OCI-LY1 (cell line): Measurements from ENCODE around the gene ADH1A.

Experiments
- H2AFZ ChIP-seq: fragments of 200-600 bp; sonication (generic), shearing (Covaris generic); 2 replicates; pipeline ENCODE4 v1.6.0; 2014; ENCODE audit warnings: antibody characterized with exemption, mild to moderate bottlenecking, low read length
- H3F3A ChIP-seq: fragments of 200-600 bp; sonication (generic), shearing (Covaris generic); 2 replicates; pipeline ENCODE4 v1.6.0; 2014; ENCODE audit warnings: mild to moderate bottlenecking, antibody characterized with exemption, low read length, moderate library complexity; ENCODE audit not compliant: insufficient read depth
- H3K27ac ChIP-seq: fragments of 200-600 bp; sonication (generic); 2 replicates; pipeline ENCODE4 v1.5.1; 2014; ENCODE audit warnings: low read length, mixed run types, mild to moderate bottlenecking, low read depth; ENCODE audit not compliant: poor library complexity, severe bottlenecking
- H3K27me3 ChIP-seq: fragments of 200-600 bp; sonication (generic); 2 replicates; pipeline ENCODE4 v1.6.0; 2014; ENCODE audit warnings: antibody characterized with exemption, mild to moderate bottlenecking, low read length, moderate library complexity; ENCODE audit not compliant: insufficient read depth
- H3K36me3 ChIP-seq: fragments of 200-600 bp; sonication (generic); 2 replicates; pipeline ENCODE4 v1.6.1; 2014; ENCODE audit warnings: mild to moderate bottlenecking, antibody characterized with exemption, low read length, moderate library complexity, mixed read lengths; ENCODE audit not compliant: insufficient read depth
- H3K4me1 ChIP-seq: fragments of 200-600 bp; sonication (generic); 2 replicates; pipeline ENCODE4 v1.5.1; 2014; ENCODE audit warnings: mild to moderate bottlenecking, low read length, moderate library complexity; ENCODE audit not compliant: insufficient read depth, severe bottlenecking
- H3K4me2 ChIP-seq: fragments of 200-600 bp; sonication (generic), shearing (Covaris generic); 2 replicates; pipeline ENCODE4 v1.6.1; 2014; ENCODE audit warnings: low read length
- H3K4me3 ChIP-seq: fragments of 200-600 bp; sonication (generic); 2 replicates; pipeline ENCODE4 v1.5.1; 2014; ENCODE audit warnings: low read length, low read depth, mild to moderate bottlenecking, mixed read lengths; ENCODE audit not compliant: poor library complexity, severe bottlenecking
- H3K79me2 ChIP-seq: fragments of 200-600 bp; shearing (Covaris generic); 2 replicates; pipeline ENCODE4 v1.6.1; 2016; ENCODE audit warnings: mixed run types, low read length, mixed read lengths; ENCODE audit not compliant: insufficient read depth
- H3K9ac ChIP-seq: fragments of 200-600 bp; sonication (generic), shearing (Covaris generic); 2 replicates; pipeline ENCODE4 v1.6.1; 2014; ENCODE audit warnings: mild to moderate bottlenecking, low read length, mixed read lengths
- H3K9me2 ChIP-seq: fragments of 200-600 bp; sonication (generic), shearing (Covaris generic); 2 replicates; pipeline ENCODE4 v1.6.1; 2014; ENCODE audit warnings: low read depth, mild to moderate bottlenecking, low read length, mixed read lengths
- H3K9me3 ChIP-seq: fragments of 200-600 bp; shearing (Covaris generic); 2 replicates; pipeline ENCODE4 v1.6.1; 2014; ENCODE audit warnings: low read length, mixed read lengths
- H4K20me1 ChIP-seq: fragments of 200-600 bp; sonication (generic), shearing (Covaris generic); 2 replicates; pipeline ENCODE4 v1.6.0; 2016; ENCODE audit warnings: mild to moderate bottlenecking, low read length; ENCODE audit not compliant: insufficient read depth
- EZH2 ChIP-seq: fragments of 200-600 bp; sonication (generic), shearing (Covaris generic); IDR thresholded peaks from 2 replicates; pipeline ENCODE4 v1.8.0; 2017; ENCODE audit warnings: borderline replicate concordance, mixed run types, mild to moderate bottlenecking, antibody characterized with exemption, low read length, moderate library complexity, mixed read lengths
- TF ChIP-seq, protein P1 (sequence below): fragments of 200-600 bp; sonication (generic), shearing (Covaris generic); IDR thresholded peaks from 2 replicates; pipeline ENCODE4 v1.5.1; 2017; ENCODE audit warnings: mild to moderate bottlenecking, antibody characterized with exemption, low read length, moderate library complexity, mixed read lengths

The ADH1A gene

DNA sequence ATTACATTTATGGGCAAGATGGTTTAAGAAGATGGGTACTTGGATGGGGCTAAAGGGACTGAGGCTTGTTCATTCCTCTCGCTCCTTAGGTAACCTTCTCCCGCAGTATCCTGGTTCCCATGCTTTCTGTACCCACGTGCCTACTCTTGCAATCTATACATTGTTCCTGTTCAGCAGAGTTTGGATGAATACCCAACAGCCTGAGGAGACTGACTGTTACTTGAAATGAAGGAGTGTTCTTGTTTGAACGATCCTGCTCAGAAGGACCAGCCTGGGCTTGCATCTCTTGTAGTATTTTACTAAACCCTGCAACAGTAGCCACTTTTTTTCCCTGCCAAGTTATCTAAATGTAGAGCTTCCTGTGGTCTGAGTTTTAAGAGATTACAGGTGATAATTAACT, 38.0 kb downstream of the ADH1A start:
- no peak overlapping the region for H2AFZ ChIP-seq
- H3F3A ChIP-seq = no peaks in the 10 kb centered on the region
- no peak overlapping the region for H3K27ac ChIP-seq
- H3K9me3 ChIP-seq = no peaks in the 10 kb centered on the region
- no peaks in the 10 kb centered on the region for H4K20me1 ChIP-seq
- H3K9me2 ChIP-seq = no peaks in the 10 kb centered on the region
- H3K4me1 ChIP-seq = no peaks in the 10 kb centered on the region
- H3K4me3 ChIP-seq = no peak overlapping the region
- H3K36me3 ChIP-seq = no peaks in the 10 kb centered on the region
- no peaks in the 10 kb centered on the region for H3K79me2 ChIP-seq
- TF ChIP-seq, protein P1, sequence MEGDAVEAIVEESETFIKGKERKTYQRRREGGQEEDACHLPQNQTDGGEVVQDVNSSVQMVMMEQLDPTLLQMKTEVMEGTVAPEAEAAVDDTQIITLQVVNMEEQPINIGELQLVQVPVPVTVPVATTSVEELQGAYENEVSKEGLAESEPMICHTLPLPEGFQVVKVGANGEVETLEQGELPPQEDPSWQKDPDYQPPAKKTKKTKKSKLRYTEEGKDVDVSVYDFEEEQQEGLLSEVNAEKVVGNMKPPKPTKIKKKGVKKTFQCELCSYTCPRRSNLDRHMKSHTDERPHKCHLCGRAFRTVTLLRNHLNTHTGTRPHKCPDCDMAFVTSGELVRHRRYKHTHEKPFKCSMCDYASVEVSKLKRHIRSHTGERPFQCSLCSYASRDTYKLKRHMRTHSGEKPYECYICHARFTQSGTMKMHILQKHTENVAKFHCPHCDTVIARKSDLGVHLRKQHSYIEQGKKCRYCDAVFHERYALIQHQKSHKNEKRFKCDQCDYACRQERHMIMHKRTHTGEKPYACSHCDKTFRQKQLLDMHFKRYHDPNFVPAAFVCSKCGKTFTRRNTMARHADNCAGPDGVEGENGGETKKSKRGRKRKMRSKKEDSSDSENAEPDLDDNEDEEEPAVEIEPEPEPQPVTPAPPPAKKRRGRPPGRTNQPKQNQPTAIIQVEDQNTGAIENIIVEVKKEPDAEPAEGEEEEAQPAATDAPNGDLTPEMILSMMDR = no peak
- TF ChIP-seq EZH2 = no peak
- no peaks in the 10 kb centered on the region for H3K27me3 ChIP-seq
- no peak overlapping the region for H3K9ac ChIP-seq
- H3K4me2 ChIP-seq = no peak overlapping the region

DNA sequence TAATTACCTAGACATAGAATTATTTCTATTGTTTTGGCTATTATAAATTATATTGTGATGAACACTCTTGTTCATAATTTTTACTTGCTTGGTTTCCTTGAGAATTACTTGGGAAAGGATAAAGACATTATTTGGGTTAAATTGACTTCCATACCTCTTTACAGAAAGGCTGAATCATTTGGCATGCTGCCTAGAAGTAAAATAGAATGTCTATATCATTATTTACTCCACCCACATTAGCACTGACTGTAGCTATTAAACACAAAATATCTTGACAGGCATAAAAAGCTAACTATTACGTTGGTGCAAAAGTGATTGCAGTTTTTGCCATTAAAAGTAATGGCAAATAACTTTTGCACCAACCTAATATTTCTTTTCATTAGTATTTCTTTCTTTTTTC, 42.1 kb downstream of the ADH1A start:
- Histone ChIP-seq H4K20me1 (no peaks in the 10 kb centered on the region), H3K36me3 (no peaks in the 10 kb centered on the region), H3F3A (no peaks in the 10 kb centered on the region), H3K4me2 (no peak overlapping the region), H3K9me3 (no peaks in the 10 kb centered on the region), H3K4me1 (no peaks in the 10 kb centered on the region), H3K27me3 (no peaks in the 10 kb centered on the region), H3K79me2 (no peaks in the 10 kb centered on the region), H2AFZ (no peak overlapping the region), H3K4me3 (no peak overlapping the region), H3K9ac (no peak overlapping the region), H3K9me2 (no peaks in the 10 kb centered on the region), H3K27ac (no peak overlapping the region)
- TF ChIP-seq, protein P1 = no peak
- no peak for TF ChIP-seq EZH2

DNA sequence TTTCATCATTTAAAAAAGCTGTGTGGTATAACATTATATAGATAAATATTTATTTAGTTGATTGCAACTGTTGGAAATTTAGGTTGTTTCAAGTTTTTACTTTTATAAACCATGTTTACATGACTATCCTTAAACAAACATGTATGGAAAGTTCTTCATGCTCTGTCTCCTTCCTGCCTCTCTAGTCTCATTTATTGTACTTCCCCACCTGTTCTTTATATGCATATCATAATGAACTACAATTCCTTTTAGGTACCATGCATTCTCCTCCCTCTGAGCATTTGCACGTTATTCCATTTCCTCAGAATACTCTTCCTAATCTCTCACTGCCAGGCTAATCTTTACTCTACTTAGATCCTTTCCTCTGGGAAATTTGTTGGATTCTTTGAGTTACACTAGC, 54.8 kb downstream of the ADH1A start:
- no peaks in the 10 kb centered on the region for H3F3A ChIP-seq
- H2AFZ ChIP-seq = no peak overlapping the region
- H3K36me3 ChIP-seq = no peaks in the 10 kb centered on the region
- H3K9me2 ChIP-seq = no peaks in the 10 kb centered on the region
- no peaks in the 10 kb centered on the region for H3K79me2 ChIP-seq
- no peaks in the 10 kb centered on the region for H3K4me1 ChIP-seq
- no peaks in the 10 kb centered on the region for H4K20me1 ChIP-seq
- H3K4me3 ChIP-seq = no peak overlapping the region
- H3K27me3 ChIP-seq = no peaks in the 10 kb centered on the region
- H3K9ac ChIP-seq = no peak overlapping the region
- TF ChIP-seq, protein P1 = no peak
- TF ChIP-seq EZH2 = no peak
- no peaks in the 10 kb centered on the region for H3K9me3 ChIP-seq
- no peak overlapping the region for H3K27ac ChIP-seq
- no peak overlapping the region for H3K4me2 ChIP-seq
